Measurements from ENCODE around the gene KAZN.

KAZN gene

GRCh38 chr1:14648896-14649855 is 50.7 kb downstream of the KAZN start:
- DNase-seq = no peak

GRCh38 chr1:14649976-14650375 is 51.5 kb downstream of the KAZN start:
- DNase-seq = no peak

- DNase-seq = no peak
Observed at GRCh38 chr1:14650951-14651350, 52.5 kb downstream of the KAZN start.

DNA sequence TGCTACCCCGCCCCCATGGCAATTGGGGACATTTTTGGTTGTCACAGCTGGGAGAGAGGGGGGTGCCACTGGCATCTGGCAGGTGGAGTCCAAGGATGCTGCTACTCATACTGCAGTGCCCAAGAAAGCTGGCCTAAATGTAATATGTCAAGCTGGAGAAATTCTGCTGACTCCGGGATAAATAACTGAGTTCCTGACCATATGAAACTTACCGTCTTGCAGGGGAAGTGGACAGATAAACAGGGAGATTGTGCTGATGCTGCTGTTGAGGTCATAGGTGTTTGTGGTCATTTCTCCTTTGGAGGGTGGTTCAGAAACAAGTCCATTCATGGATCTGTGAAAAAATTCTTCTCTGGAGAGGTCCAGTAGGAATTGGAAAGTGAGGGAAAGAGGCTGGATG is 54.4 kb downstream of the KAZN start:
- DNase-seq = no peak

GRCh38 chr1:14653461-14653960 is 55.0 kb downstream of the KAZN start:
- DNase-seq = no peak

- DNase-seq = no peak
Observed at GRCh38 chr1:14654554-14654953, 56.1 kb downstream of the KAZN start.

DNA sequence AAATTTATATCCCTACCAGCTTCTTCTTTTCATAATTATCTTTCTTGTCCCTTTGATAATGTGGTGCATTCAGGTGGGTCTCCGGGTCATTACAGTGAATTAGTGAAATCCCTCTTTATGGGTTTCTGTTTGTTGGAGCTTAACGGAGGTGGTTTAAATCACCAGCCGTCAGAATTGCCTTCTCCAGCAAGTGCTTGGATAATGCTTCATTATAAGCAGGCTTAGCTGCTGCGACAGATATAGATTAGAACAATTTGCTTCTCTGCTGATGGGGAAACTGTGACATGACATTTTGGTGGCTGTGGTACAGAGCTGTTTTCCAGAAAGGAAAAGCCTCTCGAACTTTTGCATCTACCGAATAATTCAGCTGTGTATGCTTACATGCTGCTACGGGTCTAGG is 56.9 kb downstream of the KAZN start:
- DNase-seq = no peak

- no peak for DNase-seq
Observed at GRCh38 chr1:14656384-14656937, 58.0 kb downstream of the KAZN start.

- no peak for DNase-seq
Observed at GRCh38 chr1:14658642-14659041, 60.2 kb downstream of the KAZN start.

GRCh38 chr1:14659913-14660312 is 61.4 kb downstream of the KAZN start:
- DNase-seq = no peak

DNA sequence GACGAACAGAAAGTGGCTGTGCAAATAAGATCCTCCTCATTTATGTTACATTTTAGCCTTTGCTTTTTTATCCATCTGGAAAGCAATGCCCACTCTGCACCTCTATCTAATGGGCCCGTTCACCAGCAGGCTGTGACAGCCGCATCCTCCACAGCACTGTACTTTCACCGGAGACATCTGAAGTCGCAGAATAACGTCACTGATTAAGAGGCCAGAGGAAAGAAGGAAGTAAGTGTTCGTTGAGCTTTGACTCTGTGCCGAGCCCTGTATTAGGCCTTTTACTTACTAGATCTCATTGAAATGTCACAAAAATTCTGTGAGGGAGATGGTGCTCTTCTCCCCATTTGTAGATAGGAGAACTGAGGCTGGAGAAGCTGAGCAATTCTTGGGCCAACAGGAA is 62.3 kb downstream of the KAZN start:
- DNase-seq = no peak

GRCh38 chr1:14661222-14661621 is 62.7 kb downstream of the KAZN start:
- DNase-seq = no peak

DNA sequence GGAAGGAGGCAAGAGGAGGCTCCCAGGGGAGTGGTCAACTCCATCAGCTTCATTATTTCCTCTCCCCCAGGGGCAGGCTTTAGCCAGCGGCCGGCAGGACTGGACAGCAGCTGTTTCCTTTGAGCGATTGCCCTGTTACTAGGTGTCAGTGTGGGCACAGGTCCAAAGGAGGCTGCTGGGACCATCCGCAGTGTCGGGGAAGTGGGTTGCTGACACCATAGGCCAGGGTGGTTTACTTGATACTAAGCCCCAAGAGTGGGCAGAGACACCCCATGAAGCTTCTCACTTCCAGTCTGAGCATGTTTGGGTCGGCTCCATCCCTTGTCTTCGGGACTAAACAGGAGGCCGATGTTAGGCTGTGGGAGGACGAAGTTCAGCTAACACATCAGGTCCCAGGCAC is 63.6 kb downstream of the KAZN start:
- DNase-seq = no peak

DNA sequence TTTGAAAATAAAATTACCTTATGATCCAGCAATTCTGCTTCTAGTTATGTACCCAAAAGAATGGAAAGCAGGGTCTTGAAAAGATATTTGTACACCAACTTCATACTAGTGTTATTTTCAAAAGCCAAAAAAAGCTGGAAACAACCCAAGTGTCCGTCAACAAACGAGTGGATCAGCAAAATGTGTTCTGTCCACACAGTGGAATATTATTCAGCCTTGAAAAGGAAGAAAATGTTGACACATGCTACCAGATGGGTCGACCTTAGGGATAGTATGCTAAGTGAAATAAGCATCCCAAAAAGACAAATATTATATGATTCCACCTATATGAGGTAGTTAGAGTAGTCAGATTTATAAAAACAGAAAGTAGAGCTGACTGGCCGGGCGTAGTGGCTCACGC is 65.3 kb downstream of the KAZN start:
- DNase-seq = no peak

DNA sequence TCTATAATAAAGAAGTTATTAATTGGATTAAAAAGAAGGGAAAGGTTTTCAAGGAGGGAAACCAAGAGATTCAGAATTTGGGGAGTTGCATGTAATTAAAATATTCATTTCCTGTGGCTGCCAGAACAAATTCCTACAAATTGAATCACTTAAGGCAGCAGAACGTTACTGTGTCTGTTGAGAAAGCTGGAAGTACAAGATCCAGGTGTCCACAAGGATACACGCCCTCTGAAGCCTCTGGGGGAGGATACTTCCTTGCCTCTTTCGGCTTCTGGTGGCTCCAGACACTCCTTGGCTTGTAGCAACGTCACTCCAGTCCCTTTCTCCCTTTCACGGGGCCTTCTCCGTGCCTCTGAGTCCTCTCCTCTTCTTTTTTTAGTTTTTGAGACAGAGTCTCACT is 67.9 kb downstream of the KAZN start:
- no peak for DNase-seq

DNA sequence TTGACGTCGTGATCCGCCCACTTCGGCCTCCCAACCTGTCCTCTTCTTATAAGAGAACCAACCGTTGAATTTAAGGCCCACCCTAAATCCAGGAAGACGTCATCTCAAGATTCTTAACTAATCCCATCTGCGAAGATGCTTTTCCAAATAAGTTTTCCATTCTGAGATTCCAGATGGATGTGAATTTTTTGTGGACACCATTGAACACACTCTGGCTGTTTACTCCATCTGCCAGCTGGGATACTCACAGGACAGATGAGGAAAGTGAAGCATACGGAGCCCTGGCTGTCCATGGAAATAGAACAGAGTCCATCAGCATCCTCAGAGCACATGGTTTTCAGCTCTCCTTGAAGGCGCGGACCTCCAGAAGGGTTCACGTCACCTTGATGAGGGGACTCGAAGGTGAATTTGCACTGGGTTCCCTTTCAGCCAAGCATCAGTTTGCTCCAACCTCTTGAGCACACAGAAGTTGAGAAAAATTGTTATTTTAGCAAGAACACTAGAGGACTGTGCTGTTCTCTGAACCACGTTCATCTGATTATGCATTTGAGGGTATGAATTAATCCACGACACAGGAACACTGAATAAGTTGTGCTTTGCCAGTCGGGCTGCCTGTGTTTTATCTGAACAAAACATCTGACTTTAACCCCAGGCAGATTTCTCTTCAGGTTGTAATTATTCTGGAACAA is 68.6 kb downstream of the KAZN start:
- no peak for DNase-seq

DNA sequence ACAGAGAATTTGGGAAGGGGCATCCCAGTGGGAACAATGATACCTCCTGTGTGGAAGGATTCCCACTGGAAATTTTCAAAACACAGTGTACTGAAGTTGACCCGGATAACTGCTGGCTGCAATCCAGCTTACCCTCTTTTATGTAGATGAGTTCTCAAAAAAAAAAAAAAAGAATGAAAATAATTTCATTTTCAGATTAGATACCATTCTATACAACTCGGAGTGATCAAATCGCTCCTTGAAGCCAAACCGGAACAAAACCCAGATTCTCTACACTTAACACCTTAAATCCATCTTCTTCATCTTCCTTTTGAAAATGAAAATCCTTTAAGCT is 69.1 kb downstream of the KAZN start:
- no peak for DNase-seq

DNA sequence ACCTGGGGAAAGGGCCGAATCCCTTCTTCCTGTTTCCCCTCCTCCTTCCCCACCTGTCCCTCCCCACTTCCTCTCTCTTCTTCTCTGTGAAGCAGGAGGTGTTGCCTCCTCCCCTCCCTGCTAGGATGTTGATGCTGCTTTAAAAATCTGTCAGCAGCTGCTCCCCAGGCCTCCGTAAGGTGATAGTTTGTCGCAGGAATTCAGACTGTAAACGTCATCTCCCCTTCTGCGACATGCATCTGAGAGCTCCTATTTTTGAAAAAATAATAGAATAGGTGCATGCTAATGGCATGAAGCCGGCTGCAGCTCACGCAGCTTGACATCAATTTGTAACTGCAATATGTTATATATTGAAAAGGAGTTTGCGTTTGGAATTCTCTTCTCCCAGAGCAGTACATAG is 70.1 kb downstream of the KAZN start:
- DNase-seq = no peak

DNA sequence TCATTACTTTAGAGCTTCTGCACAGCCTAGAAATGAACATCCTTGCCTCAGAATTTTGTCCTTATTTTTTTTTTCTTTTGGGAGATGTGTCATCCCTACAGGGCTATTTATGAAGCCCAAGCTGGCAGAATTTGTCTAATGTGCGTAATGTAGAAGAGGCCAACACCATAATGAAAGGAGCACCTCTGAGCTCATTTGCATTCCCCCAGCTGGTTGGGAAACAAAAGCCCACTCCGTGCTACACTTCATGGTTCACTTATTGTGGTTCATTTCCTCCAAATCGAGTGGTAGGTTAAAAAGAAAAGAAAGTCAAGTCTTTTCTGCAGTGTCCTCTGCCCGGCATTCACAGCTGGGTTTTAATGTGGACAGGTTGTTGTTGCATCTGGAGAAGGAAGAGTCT is 73.5 kb downstream of the KAZN start:
- no peak for DNase-seq

DNA sequence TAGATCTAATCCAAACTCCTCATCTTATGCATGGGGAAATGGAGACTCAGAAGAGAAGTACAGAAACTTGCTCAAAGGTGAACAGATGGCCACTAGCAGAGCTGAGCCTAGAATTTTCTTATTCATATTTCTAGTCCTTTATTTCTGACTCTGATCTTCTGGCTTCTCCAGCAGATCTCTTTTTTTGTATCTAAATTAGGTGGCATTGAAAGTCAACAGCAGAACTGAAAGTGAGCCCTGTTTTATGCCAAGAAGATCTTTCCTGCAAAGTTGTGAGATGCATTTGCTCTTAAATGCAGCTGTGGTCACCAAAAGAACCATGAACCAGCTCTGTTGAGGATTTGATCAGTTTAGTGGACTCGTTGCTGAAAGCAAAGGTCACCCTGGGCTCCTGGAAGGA is 75.5 kb downstream of the KAZN start:
- DNase-seq = no peak

DNA sequence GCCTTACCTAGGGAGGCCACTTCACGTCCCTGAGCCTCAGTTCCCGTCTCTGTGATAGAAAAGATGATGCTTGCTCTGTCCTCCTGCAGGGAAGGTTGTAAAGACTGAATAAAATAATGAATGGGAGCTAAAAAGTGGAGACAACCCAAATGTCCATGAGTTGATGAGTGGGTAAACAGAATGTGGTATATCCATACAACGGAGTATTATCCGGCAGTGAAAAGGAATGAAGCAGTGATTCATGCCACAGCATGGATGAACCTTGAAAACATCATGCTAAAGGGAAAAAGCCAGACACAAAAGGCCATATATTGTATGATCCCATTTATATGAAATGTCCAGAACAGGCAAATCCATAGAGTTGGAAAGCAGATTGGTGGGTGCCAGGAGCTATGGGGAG is 77.9 kb downstream of the KAZN start:
- DNase-seq = no peak

GRCh38 chr1:14677292-14677971 is 78.9 kb downstream of the KAZN start:
- no peak for DNase-seq

DNA sequence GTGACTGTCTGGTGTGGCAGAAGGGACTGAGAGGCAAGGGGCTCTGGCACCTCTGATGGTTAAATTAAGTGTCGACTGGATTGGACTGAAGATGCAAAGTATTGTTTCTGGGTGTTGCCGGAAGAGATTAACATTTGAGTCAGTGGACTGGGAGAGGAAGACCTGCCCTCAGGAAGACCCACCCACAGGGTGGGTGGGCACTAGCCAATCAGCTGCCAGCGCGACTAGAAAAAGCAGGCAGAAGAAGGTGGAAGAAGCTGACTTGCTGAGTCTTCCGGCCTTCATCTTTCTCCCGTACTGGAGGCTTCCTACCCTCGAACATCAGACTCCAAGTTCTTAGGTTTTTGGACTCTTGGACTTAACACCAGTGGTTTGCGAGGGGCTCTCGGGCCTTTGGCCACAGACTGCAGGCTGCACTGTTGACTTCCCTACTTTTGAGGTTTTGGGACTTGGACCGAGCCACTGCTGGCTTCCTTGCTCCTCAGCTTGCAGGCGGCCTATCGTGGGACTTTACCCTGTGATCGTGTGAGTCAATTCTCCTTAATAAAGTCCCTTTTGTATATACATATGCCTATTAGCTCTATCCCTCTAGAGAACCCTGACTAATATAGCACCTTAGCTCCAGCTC is 79.6 kb downstream of the KAZN start:
- DNase-seq = no peak

Measured in CD4-positive, alpha-beta T cell treated with Interleukin-6 for 4 hours (primary cell).